Transverse colon (tissue), 3 donors: Measurements from ENCODE around the gene HPDL.

ENCODE experiments used
- POLR2A ChIP-seq: fragments of 450-650 bp; IDR thresholded peaks from one replicate; pipeline ENCODE4 v1.6.1; 2016; ENCODE audit warnings: antibody characterized with exemption, mild to moderate bottlenecking, moderate library complexity
- TF ChIP-seq, protein P1 (sequence below), 5 experiments: fragments of 200-600 bp in 3 of 5; fragments of 450-650 bp in 2 of 5; sonication (generic) in 3 of 5; IDR thresholded peaks; 1 replicate in 2 of 5; 2 replicates in 3 of 5; pipeline ENCODE4 v1.5.1; 2016 to 2017; ENCODE audit warnings: antibody characterized with exemption in 5 of 5, inconsistent platforms in 3 of 5, mild to moderate bottlenecking in 2 of 5, moderate library complexity in 1 of 5

DNA sequence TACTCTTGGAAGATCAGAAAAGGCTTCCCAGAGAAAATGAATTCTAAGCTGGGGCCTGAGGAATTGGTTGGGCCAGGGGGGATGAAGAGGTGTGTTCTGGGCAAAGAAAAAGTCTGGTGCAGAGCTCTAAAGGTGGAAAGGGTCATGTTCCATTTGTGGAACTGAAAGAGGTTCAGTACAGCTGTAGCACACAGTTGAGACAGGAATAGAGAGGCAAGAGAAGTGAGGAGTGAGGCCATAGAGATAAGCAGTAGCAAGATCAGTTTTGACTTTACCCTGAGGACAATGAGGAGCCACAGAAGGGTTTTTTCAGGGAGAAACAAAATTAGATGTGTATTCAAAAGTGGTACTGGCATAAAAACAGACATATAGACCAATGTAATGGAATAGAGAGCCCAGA is 43.9 kb downstream of the HPDL start:
- TF ChIP-seq, protein P1, sequence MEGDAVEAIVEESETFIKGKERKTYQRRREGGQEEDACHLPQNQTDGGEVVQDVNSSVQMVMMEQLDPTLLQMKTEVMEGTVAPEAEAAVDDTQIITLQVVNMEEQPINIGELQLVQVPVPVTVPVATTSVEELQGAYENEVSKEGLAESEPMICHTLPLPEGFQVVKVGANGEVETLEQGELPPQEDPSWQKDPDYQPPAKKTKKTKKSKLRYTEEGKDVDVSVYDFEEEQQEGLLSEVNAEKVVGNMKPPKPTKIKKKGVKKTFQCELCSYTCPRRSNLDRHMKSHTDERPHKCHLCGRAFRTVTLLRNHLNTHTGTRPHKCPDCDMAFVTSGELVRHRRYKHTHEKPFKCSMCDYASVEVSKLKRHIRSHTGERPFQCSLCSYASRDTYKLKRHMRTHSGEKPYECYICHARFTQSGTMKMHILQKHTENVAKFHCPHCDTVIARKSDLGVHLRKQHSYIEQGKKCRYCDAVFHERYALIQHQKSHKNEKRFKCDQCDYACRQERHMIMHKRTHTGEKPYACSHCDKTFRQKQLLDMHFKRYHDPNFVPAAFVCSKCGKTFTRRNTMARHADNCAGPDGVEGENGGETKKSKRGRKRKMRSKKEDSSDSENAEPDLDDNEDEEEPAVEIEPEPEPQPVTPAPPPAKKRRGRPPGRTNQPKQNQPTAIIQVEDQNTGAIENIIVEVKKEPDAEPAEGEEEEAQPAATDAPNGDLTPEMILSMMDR (IDR thresholded peaks at IDR 0.05), result no peak
- TF ChIP-seq POLR2A, result no peak
